ENCODE data around the gene HSD17B2.
"Not testable (repeated sequence)": the region's sequence is repeated elsewhere in the genome, so short reads cannot be mapped to it uniquely, and the experiment has no call there.

The HSD17B2 gene

GRCh38 chr16:82108774-82109173, 73.7 kb downstream of the HSD17B2 start:
- no peak overlapping the region for H3K27ac ChIP-seq (ENCODE audit: insufficient read depth in 1 of 2, low read depth in 1 of 2, low read length in 2 of 2, poor library complexity in 1 of 2, severe bottlenecking in 2 of 2)
- H3K9me3 ChIP-seq (ENCODE audit: control extremely low read depth in 1 of 5, control insufficient read depth in 4 of 5, insufficient read depth in 2 of 5, low read depth in 1 of 5, low read length in 4 of 5): no peaks in the 10 kb centered on the region
- WGBS (ENCODE audit: insufficient coverage): 98% methylated on average over 6 of the region's 6 CpGs
- H3K27me3 ChIP-seq (replicated peaks in 2 of 5; ENCODE audit: control insufficient read depth in 4 of 5, insufficient read depth in 5 of 5, low read length in 4 of 5): no peaks in the 10 kb centered on the region
- H3K4me1 ChIP-seq (ENCODE audit: control extremely low read depth in 1 of 4, control insufficient read depth in 4 of 4, insufficient read depth in 4 of 4, low read length in 3 of 4): no peaks in the 10 kb centered on the region
- H3K4me3 ChIP-seq (ENCODE audit: control insufficient read depth in 1 of 7, extremely low read depth in 1 of 7, insufficient read depth in 4 of 7, low read depth in 2 of 7, low read length in 6 of 7): no peak overlapping the region
- no peak for DNase-seq
- ChIA-PET CTCF (no interaction called here), POLR2A (no interaction called here)
- H3K36me3 ChIP-seq (ENCODE audit: control insufficient read depth in 4 of 4, insufficient read depth in 4 of 4, low read length in 3 of 4): no peaks in the 10 kb centered on the region

GRCh38 chr16:82109266-82109665, 74.2 kb downstream of the HSD17B2 start:
- POLR2A ChIA-PET; DNase-seq; H3K27me3 ChIP-seq (replicated peaks in 2 of 5; ENCODE audit: control insufficient read depth in 4 of 5, insufficient read depth in 5 of 5, low read length in 4 of 5); H3K4me3 ChIP-seq (ENCODE audit: control insufficient read depth in 1 of 7, extremely low read depth in 1 of 7, insufficient read depth in 4 of 7, low read depth in 2 of 7, low read length in 6 of 7); H3K9me3 ChIP-seq (ENCODE audit: control extremely low read depth in 1 of 5, control insufficient read depth in 4 of 5, insufficient read depth in 2 of 5, low read depth in 1 of 5, low read length in 4 of 5); H3K4me1 ChIP-seq (ENCODE audit: control extremely low read depth in 1 of 4, control insufficient read depth in 4 of 4, insufficient read depth in 4 of 4, low read length in 3 of 4); H3K27ac ChIP-seq (ENCODE audit: insufficient read depth in 1 of 2, low read depth in 1 of 2, low read length in 2 of 2, poor library complexity in 1 of 2, severe bottlenecking in 2 of 2); CTCF ChIA-PET; H3K36me3 ChIP-seq (ENCODE audit: control insufficient read depth in 4 of 4, insufficient read depth in 4 of 4, low read length in 3 of 4): not testable (repeated sequence)
- WGBS (ENCODE audit: insufficient coverage): 100% methylated on average over 1 of the region's 3 CpGs

GRCh38 chr16:82111944-82112343, 76.9 kb downstream of the HSD17B2 start:
- Histone ChIP-seq H3K4me1 (ENCODE audit: control extremely low read depth in 1 of 4, control insufficient read depth in 4 of 4, insufficient read depth in 4 of 4, low read length in 3 of 4) (no peaks in the 10 kb centered on the region), H3K36me3 (ENCODE audit: control insufficient read depth in 4 of 4, insufficient read depth in 4 of 4, low read length in 3 of 4) (no peaks in the 10 kb centered on the region), H3K27me3 (replicated peaks in 2 of 5; ENCODE audit: control insufficient read depth in 4 of 5, insufficient read depth in 5 of 5, low read length in 4 of 5) (no peaks in the 10 kb centered on the region), H3K4me3 (ENCODE audit: control insufficient read depth in 1 of 7, extremely low read depth in 1 of 7, insufficient read depth in 4 of 7, low read depth in 2 of 7, low read length in 6 of 7) (no peak overlapping the region), H3K27ac (ENCODE audit: insufficient read depth in 1 of 2, low read depth in 1 of 2, low read length in 2 of 2, poor library complexity in 1 of 2, severe bottlenecking in 2 of 2) (no peak overlapping the region), H3K9me3 (ENCODE audit: control extremely low read depth in 1 of 5, control insufficient read depth in 4 of 5, insufficient read depth in 2 of 5, low read depth in 1 of 5, low read length in 4 of 5) (no peaks in the 10 kb centered on the region)
- 100% methylated on average over 2 of the region's 2 CpGs for WGBS (ENCODE audit: insufficient coverage)
- ChIA-PET POLR2A (no interaction called here), CTCF (no interaction called here)
- no peak for DNase-seq

- no peak for DNase-seq
- H3K27ac ChIP-seq (ENCODE audit: insufficient read depth in 1 of 2, low read depth in 1 of 2, low read length in 2 of 2, poor library complexity in 1 of 2, severe bottlenecking in 2 of 2): no peak overlapping the region
- no peaks in the 10 kb centered on the region for H3K27me3 ChIP-seq (replicated peaks in 2 of 5; ENCODE audit: control insufficient read depth in 4 of 5, insufficient read depth in 5 of 5, low read length in 4 of 5)
- 80% methylated on average over 2 of the region's 3 CpGs for whole genome bisulfite sequencing (ENCODE audit: insufficient coverage)
- CTCF ChIA-PET: interaction anchor here (0.6 kb wide), 1 partner anchor 1265 kb away, joined by 3 read pairs; no protein-coding TSS in a partner anchor
- no peak overlapping the region for H3K4me3 ChIP-seq (ENCODE audit: control insufficient read depth in 1 of 7, extremely low read depth in 1 of 7, insufficient read depth in 4 of 7, low read depth in 2 of 7, low read length in 6 of 7)
- no peaks in the 10 kb centered on the region for H3K36me3 ChIP-seq (ENCODE audit: control insufficient read depth in 4 of 4, insufficient read depth in 4 of 4, low read length in 3 of 4)
- no peaks in the 10 kb centered on the region for H3K4me1 ChIP-seq (ENCODE audit: control extremely low read depth in 1 of 4, control insufficient read depth in 4 of 4, insufficient read depth in 4 of 4, low read length in 3 of 4)
- POLR2A ChIA-PET: no interaction called here
- no peaks in the 10 kb centered on the region for H3K9me3 ChIP-seq (ENCODE audit: control extremely low read depth in 1 of 5, control insufficient read depth in 4 of 5, insufficient read depth in 2 of 5, low read depth in 1 of 5, low read length in 4 of 5)
These were observed 78.7 kb downstream of the HSD17B2 start for GRCh38 chr16:82113741-82114140.

- CTCF ChIA-PET: no interaction called here
- Histone ChIP-seq H3K27ac (ENCODE audit: insufficient read depth in 1 of 2, low read depth in 1 of 2, low read length in 2 of 2, poor library complexity in 1 of 2, severe bottlenecking in 2 of 2) (no peak overlapping the region), H3K36me3 (ENCODE audit: control insufficient read depth in 4 of 4, insufficient read depth in 4 of 4, low read length in 3 of 4) (no peaks in the 10 kb centered on the region), H3K9me3 (ENCODE audit: control extremely low read depth in 1 of 5, control insufficient read depth in 4 of 5, insufficient read depth in 2 of 5, low read depth in 1 of 5, low read length in 4 of 5) (no peaks in the 10 kb centered on the region), H3K4me1 (ENCODE audit: control extremely low read depth in 1 of 4, control insufficient read depth in 4 of 4, insufficient read depth in 4 of 4, low read length in 3 of 4) (no peaks in the 10 kb centered on the region), H3K4me3 (ENCODE audit: control insufficient read depth in 1 of 7, extremely low read depth in 1 of 7, insufficient read depth in 4 of 7, low read depth in 2 of 7, low read length in 6 of 7) (no peak overlapping the region), H3K27me3 (replicated peaks in 2 of 5; ENCODE audit: control insufficient read depth in 4 of 5, insufficient read depth in 5 of 5, low read length in 4 of 5) (no peaks in the 10 kb centered on the region)
- POLR2A ChIA-PET: no interaction called here
- no CpG with 5 or more reads among the region's 1 CpG for WGBS (ENCODE audit: insufficient coverage)
- no peak for DNase-seq
These were observed 81.5 kb downstream of the HSD17B2 start for GRCh38 chr16:82116535-82116934.

GRCh38 chr16:82118749-82119148, 83.7 kb downstream of the HSD17B2 start:
- ChIA-PET CTCF (no interaction called here), POLR2A (no interaction called here)
- no peaks in the 10 kb centered on the region for H3K27me3 ChIP-seq (replicated peaks in 2 of 5; ENCODE audit: control insufficient read depth in 4 of 5, insufficient read depth in 5 of 5, low read length in 4 of 5)
- H3K36me3 ChIP-seq (ENCODE audit: control insufficient read depth in 4 of 4, insufficient read depth in 4 of 4, low read length in 3 of 4): no peaks in the 10 kb centered on the region
- H3K9me3 ChIP-seq (ENCODE audit: control extremely low read depth in 1 of 5, control insufficient read depth in 4 of 5, insufficient read depth in 2 of 5, low read depth in 1 of 5, low read length in 4 of 5): no peaks in the 10 kb centered on the region
- WGBS (ENCODE audit: insufficient coverage): 100% methylated on average over 1 of the region's 2 CpGs
- no peak overlapping the region for H3K4me3 ChIP-seq (ENCODE audit: control insufficient read depth in 1 of 7, extremely low read depth in 1 of 7, insufficient read depth in 4 of 7, low read depth in 2 of 7, low read length in 6 of 7)
- DNase-seq: no peak
- no peaks in the 10 kb centered on the region for H3K4me1 ChIP-seq (ENCODE audit: control extremely low read depth in 1 of 4, control insufficient read depth in 4 of 4, insufficient read depth in 4 of 4, low read length in 3 of 4)
- no peak overlapping the region for H3K27ac ChIP-seq (ENCODE audit: insufficient read depth in 1 of 2, low read depth in 1 of 2, low read length in 2 of 2, poor library complexity in 1 of 2, severe bottlenecking in 2 of 2)

- no peak overlapping the region for H3K4me3 ChIP-seq (ENCODE audit: control insufficient read depth in 1 of 7, extremely low read depth in 1 of 7, insufficient read depth in 4 of 7, low read depth in 2 of 7, low read length in 6 of 7)
- H3K9me3 ChIP-seq (ENCODE audit: control extremely low read depth in 1 of 5, control insufficient read depth in 4 of 5, insufficient read depth in 2 of 5, low read depth in 1 of 5, low read length in 4 of 5): no peaks in the 10 kb centered on the region
- ChIA-PET CTCF (no interaction called here), POLR2A (no interaction called here)
- H3K4me1 ChIP-seq (ENCODE audit: control extremely low read depth in 1 of 4, control insufficient read depth in 4 of 4, insufficient read depth in 4 of 4, low read length in 3 of 4): no peaks in the 10 kb centered on the region
- WGBS (ENCODE audit: insufficient coverage): 73% methylated on average over 4 of the region's 4 CpGs
- no peaks in the 10 kb centered on the region for H3K36me3 ChIP-seq (ENCODE audit: control insufficient read depth in 4 of 4, insufficient read depth in 4 of 4, low read length in 3 of 4)
- DNase-seq: no peak
- H3K27ac ChIP-seq (ENCODE audit: insufficient read depth in 1 of 2, low read depth in 1 of 2, low read length in 2 of 2, poor library complexity in 1 of 2, severe bottlenecking in 2 of 2): no peak overlapping the region
- H3K27me3 ChIP-seq (replicated peaks in 2 of 5; ENCODE audit: control insufficient read depth in 4 of 5, insufficient read depth in 5 of 5, low read length in 4 of 5): no peaks in the 10 kb centered on the region
These were observed 84.4 kb downstream of the HSD17B2 start for GRCh38 chr16:82119405-82119804.

Data from common myeloid progenitor, CD34-positive (primary cell).